ENCODE measurements around the gene DDB1. TPM values are rescaled to one million over a fixed set of nuclear protein-coding genes. Genes with fewer than 3 reads are reported as not detected.

The DDB1 gene
- total RNA-seq, 4 donors from 2014 or later = 102 to 164 (median 118) TPM

DNA sequence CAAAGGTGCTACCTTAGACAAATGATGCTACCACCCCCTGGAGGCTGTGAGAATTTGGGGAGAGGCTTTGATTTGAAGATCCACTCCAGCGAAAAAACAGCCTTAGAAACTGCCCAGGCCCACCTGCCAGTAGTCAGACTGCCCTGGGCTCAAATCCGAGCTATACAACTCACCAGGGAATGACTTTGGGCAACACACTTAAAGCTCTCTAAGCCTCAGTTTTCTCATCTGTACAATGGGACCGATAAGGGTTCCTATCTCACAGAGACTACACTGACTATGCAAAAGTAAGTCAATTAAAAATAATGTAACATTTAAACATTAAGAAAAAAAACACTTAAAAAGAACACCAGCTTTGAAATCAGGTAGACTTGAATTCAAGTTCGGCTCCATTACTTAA is 57.7 kb downstream of the DDB1 start:
- no peaks in the 10 kb centered on the region for H3K9me3 ChIP-seq
- H3K27me3 ChIP-seq = peaks cover 0 to 4% (median 0%) of the 10 kb centered on the region in 4 donors
- no peak overlapping the region for H3K4me3 ChIP-seq
- no peak for DNase-seq (ENCODE audit: extremely low spot score)
- no peak for TF ChIP-seq POLR2A (IDR thresholded peaks at IDR 0.05; ENCODE audit: low read depth)
- TF ChIP-seq, protein P1, sequence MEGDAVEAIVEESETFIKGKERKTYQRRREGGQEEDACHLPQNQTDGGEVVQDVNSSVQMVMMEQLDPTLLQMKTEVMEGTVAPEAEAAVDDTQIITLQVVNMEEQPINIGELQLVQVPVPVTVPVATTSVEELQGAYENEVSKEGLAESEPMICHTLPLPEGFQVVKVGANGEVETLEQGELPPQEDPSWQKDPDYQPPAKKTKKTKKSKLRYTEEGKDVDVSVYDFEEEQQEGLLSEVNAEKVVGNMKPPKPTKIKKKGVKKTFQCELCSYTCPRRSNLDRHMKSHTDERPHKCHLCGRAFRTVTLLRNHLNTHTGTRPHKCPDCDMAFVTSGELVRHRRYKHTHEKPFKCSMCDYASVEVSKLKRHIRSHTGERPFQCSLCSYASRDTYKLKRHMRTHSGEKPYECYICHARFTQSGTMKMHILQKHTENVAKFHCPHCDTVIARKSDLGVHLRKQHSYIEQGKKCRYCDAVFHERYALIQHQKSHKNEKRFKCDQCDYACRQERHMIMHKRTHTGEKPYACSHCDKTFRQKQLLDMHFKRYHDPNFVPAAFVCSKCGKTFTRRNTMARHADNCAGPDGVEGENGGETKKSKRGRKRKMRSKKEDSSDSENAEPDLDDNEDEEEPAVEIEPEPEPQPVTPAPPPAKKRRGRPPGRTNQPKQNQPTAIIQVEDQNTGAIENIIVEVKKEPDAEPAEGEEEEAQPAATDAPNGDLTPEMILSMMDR (IDR thresholded peaks at IDR 0.05) = no peak
- TF ChIP-seq EP300 (IDR thresholded peaks at IDR 0.05) = no peak
- no peak for TF ChIP-seq POLR2AphosphoS5 (IDR thresholded peaks at IDR 0.05)
- WGBS = 87% methylated on average over 4 of the region's 4 CpGs
- no peak overlapping the region for H3K27ac ChIP-seq (replicated peaks in 1 of 4)
- intact Hi-C loops (cut with DNase I) = no loop called here
- H3K36me3 ChIP-seq = no peaks in the 10 kb centered on the region
- H3K4me1 ChIP-seq = no peaks in the 10 kb centered on the region

DNA sequence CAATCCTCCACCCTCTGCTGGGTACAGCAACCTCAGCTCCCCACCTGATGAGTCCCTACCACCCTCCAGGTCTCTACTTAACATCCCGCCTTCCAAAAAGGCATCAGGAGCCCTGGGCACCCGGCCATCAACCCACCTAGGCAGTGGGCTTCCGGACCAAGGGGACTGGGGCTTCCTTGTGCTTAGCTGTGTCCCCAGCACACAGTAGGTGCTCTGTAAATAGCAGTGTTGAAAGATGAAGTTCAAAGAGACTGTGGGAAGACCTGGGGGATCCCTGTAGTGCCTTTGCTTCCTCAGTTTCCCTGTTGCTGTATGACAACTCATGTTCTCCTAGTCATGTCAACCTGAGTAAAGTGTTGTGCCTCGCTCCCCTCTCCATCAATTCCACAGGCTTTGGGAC is 58.8 kb downstream of the DDB1 start:
- 92% methylated on average over 4 of the region's 4 CpGs for WGBS
- Histone ChIP-seq H3K4me3 (no peak overlapping the region), H3K27ac (replicated peaks in 1 of 4) (no peak overlapping the region), H3K36me3 (no peaks in the 10 kb centered on the region), H3K4me1 (no peaks in the 10 kb centered on the region), H3K27me3 (peaks cover 0 to 4% (median 0%) of the 10 kb centered on the region in 4 donors), H3K9me3 (no peaks in the 10 kb centered on the region)
- intact Hi-C loops (cut with DNase I) = no loop called here
- no peak for DNase-seq (ENCODE audit: extremely low spot score)
- no peak for TF ChIP-seq EP300 (IDR thresholded peaks at IDR 0.05)
- TF ChIP-seq POLR2A (IDR thresholded peaks at IDR 0.05; ENCODE audit: low read depth) = no peak

DNA sequence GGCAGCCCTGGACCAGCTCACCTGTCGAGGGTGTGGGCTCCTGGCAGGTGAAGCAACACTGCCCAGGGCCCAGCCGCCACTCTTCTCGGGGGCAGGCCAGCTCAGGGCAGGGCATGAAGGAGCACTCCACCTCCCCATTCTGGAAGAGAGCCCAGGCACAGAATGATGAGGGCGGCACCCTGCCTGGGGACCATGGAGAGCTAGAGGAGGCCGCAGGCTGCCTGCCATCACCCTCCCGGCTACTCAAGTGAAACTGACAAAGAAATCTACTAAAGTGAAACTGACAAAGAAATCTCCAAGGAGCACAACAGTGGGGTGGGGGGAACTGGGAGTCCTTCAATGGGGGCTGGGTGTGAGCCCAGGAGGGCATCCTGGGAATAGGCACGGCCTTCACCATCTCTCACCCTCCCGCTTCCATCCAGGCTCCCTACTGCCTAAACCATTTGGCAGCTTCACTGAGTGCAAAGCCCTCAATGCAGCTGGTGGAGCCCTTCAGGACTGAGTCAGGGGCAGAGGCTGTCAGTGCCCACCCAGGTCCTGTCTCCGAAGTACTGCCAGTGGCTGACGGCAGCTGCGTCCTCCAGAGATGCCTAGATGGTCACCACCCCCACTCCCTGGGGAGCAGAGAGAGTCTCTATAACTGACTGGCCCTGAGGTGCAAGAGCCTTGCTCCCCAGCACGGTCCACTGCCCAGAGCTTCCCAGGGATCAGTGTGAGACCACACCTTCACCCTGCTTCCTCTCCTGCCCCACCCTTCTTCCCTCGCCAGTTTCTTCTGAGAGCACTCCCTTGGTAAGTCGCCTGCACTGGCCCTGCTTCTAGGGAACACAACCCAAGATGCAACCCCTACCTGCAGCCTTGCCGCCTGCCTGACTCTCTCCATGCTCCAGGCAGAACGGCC is 59.5 kb downstream of the DDB1 start:
- Histone ChIP-seq H3K27me3 (peaks cover 0 to 4% (median 0%) of the 10 kb centered on the region in 4 donors), H3K36me3 (no peaks in the 10 kb centered on the region), H3K9me3 (no peaks in the 10 kb centered on the region), H3K4me3 (no peak overlapping the region), H3K27ac (replicated peaks in 1 of 4) (no peak overlapping the region), H3K4me1 (no peaks in the 10 kb centered on the region)
- TF ChIP-seq POLR2AphosphoS5 (IDR thresholded peaks at IDR 0.05) = no peak
- TF ChIP-seq, protein P1 (IDR thresholded peaks at IDR 0.05) = no peak
- 78% methylated on average over 13 of the region's 16 CpGs for WGBS
- DNase-seq (ENCODE audit: extremely low spot score) = no peak
- intact Hi-C loops (cut with DNase I) = no loop called here

DNA sequence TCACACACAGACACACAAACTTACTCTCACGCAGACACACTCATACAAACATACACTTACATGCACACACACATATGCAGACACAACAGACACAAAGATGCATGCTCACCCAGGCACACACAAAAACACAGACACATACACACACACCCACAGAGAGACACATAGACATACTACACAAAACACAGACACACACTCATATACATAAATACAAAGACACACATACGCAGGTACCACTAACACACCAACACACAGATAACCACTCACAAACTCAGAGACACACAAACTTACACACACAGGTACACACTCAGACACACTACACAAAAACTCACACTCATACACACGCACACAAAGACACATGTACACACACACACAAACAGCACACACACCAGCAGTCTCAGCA is 60.2 kb downstream of the DDB1 start:
- no peak overlapping the region for H3K4me3 ChIP-seq
- no peak for DNase-seq (ENCODE audit: extremely low spot score)
- H3K27me3 ChIP-seq = peaks cover 0 to 4% (median 0%) of the 10 kb centered on the region in 4 donors
- intact Hi-C loops (cut with DNase I) = no loop called here
- no peaks in the 10 kb centered on the region for H3K4me1 ChIP-seq
- TF ChIP-seq POLR2AphosphoS5 (IDR thresholded peaks at IDR 0.05) = no peak
- TF ChIP-seq, protein P1 (IDR thresholded peaks at IDR 0.05) = no peak
- no peak for TF ChIP-seq POLR2A (IDR thresholded peaks at IDR 0.05; ENCODE audit: low read depth)
- no peak for TF ChIP-seq EP300 (IDR thresholded peaks at IDR 0.05)
- no peak overlapping the region for H3K27ac ChIP-seq (replicated peaks in 1 of 4)
- WGBS = 91% methylated on average over 3 of the region's 3 CpGs
- H3K9me3 ChIP-seq = no peaks in the 10 kb centered on the region
- no peaks in the 10 kb centered on the region for H3K36me3 ChIP-seq

DNA sequence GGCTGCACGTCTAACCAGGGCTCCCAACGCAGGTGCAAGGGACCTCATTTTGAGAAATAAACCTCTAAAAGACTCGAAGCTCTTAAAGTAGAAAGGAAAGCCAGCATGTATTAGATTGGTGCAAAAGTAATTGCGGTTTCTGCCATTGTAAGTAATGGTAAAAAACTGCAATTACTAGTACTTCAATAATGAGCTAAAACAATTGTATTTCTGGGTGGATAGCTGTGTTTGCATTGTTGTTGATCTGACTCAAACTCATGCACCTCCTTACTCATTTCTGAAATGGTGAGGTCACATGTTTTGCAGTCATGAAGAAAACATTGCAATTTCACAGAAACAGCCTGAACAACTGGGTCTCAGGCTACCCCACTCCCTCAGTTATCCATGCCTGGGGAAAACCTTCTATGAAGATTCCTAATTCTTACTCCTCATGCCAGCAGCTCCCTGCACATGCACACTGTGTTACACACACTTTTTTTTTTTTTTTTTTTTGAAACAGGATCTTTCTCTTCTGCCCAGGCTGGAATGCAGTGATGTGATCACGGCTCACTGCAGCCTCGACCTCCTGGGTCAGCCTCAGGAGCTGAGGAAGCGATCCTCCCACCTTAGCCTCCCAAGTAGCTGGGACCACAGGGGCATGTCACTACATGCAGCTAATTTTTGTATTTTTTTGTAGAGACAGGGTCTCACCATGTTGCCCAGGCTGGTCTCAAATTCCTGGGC is 62.4 kb downstream of the DDB1 start:
- TF ChIP-seq POLR2A (IDR thresholded peaks at IDR 0.05; ENCODE audit: low read depth) = no peak
- TF ChIP-seq, protein P1 (IDR thresholded peaks at IDR 0.05) = no peak
- no peak for TF ChIP-seq EP300 (IDR thresholded peaks at IDR 0.05)
- no peak for TF ChIP-seq POLR2AphosphoS5 (IDR thresholded peaks at IDR 0.05)
- Histone ChIP-seq H3K9me3 (no peaks in the 10 kb centered on the region), H3K27ac (replicated peaks in 1 of 4) (no peak overlapping the region), H3K27me3 (peaks cover 0 to 4% (median 0%) of the 10 kb centered on the region in 4 donors), H3K36me3 (no peaks in the 10 kb centered on the region), H3K4me3 (no peak overlapping the region), H3K4me1 (no peaks in the 10 kb centered on the region)
- WGBS = 87% methylated on average over 7 of the region's 7 CpGs
- intact Hi-C loops (cut with DNase I) = no loop called here
- no peak for DNase-seq (ENCODE audit: extremely low spot score)

All from esophagus muscularis mucosa (tissue), 4 donors.